ENCODE measurements around the gene PEA15. TPM values are rescaled to one million over a fixed set of nuclear protein-coding genes. Genes with fewer than 3 reads are reported as not detected.

Gene PEA15
- total RNA-seq, 5 donors from 2014 or later (not counting 1 experiment from before 2014, with no cell fraction given), result 12.3 to 27.5 (median 15.9) TPM

GRCh38 chr1:160206036-160206389 lies 829 bp downstream of the PEA15 start:
- peaks cover 41 to 43% (median 41%) of the 10 kb centered on the region in 3 donors for H3K4me1 Mint-ChIP-seq

DNA sequence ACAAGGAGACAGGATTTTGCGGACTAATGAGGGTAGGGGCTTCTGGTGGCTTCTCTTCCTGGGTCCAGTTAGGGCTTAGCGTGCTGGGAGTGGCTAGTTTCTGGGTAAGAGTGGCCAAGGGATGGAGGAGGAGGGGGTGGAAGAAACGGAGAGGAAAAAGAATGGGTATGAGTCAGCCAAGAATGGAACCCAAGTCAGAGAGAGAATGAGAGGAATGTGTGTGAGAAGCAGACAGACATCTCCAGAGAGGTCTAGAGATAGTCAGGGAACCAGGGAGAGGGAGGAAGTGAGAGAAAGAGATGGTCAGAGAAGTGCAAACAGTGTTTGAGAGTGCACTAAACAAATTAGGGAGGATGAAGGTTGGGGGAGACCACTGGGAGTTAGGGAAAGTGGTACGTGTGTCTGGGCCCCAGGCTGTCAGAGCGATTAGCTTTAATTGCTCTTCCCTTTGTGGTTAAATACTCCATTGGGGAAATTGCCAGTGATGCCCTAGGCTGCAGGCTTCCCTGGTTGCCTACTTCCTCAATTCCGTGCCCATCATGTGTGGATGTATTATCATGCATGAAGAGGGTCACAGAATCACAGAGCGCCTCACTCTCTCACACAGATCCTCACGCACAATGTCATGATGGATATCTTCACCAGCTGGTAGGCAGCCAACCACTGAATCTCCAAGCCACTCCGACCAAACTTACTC lies 1.4 kb downstream of the PEA15 start:
- Histone ChIP-seq H3K27ac (ENCODE audit: low read length) (peak overlapping the region; percentile 81), H3K36me3 (ENCODE audit: control insufficient read depth in 2 of 2, extremely low read depth in 1 of 2, insufficient read depth in 1 of 2, low read length in 1 of 2) (peaks cover 7 to 8% of the 10 kb centered on the region in 2 donors), H3K27me3 (replicated peaks in 1 of 2; ENCODE audit: control insufficient read depth in 2 of 2, extremely low read depth in 1 of 2, insufficient read depth in 2 of 2, low read length in 1 of 2) (no peaks in the 10 kb centered on the region), H3K4me1 (ENCODE audit: control insufficient read depth in 1 of 2, extremely low read depth in 1 of 2, insufficient read depth in 2 of 2, low read length in 2 of 2) (peaks cover 2 to 25% of the 10 kb centered on the region in 2 experiments), H3K4me3 (ENCODE audit: control insufficient read depth in 1 of 2, extremely low read depth in 1 of 2, low read length in 1 of 2) (no peak overlapping the region), H3K9me3 (no peaks in the 10 kb centered on the region)
- Mint-ChIP-seq H3K36me3 (no peaks in the 10 kb centered on the region), H3K9me3 (no peaks in the 10 kb centered on the region), H3K4me1 (peaks cover 41 to 43% (median 41%) of the 10 kb centered on the region in 3 donors), H3K4me3 (peak overlapping the region; percentile 82 to 86 (median 85)), H3K27me3 (no peaks in the 10 kb centered on the region), H3K27ac (peak overlapping the region; percentile 87 to 92)
- DNase-seq, result no peak
- CTCF ChIA-PET, result interaction anchor here in 1 of 2 donors (0.7 kb wide), 1 partner anchor 1679 kb away, joined by 3 read pairs; no protein-coding TSS in a partner anchor
- POLR2A ChIA-PET, result interaction anchor here (0.6 to 0.7 kb wide), 3 partner anchors 54 to 282 kb away, joined by 3 to 4 read pairs (median 4); no protein-coding TSS in a partner anchor
- WGBS (ENCODE audit: insufficient coverage), result 68% methylated on average over 3 of the region's 9 CpGs
- ATAC-seq (replicated peaks in 1 of 4), result no peak

More at GRCh38 chr1:160206036-160206389, 829 bp downstream of the PEA15 start:
- ChIA-PET POLR2A (interaction anchor here (0.6 to 0.7 kb wide), 3 partner anchors 54 to 282 kb away, joined by 3 to 4 read pairs (median 4); no protein-coding TSS in a partner anchor), CTCF (interaction anchor here in 1 of 2 donors (0.7 kb wide), 1 partner anchor 1679 kb away, joined by 3 read pairs; no protein-coding TSS in a partner anchor)
- Mint-ChIP-seq H3K27ac (peak overlapping the region; percentile 87 to 92), H3K9me3 (no peaks in the 10 kb centered on the region), H3K36me3 (no peaks in the 10 kb centered on the region), H3K27me3 (no peaks in the 10 kb centered on the region), H3K4me3 (peak overlapping the region; percentile 82 to 86 (median 85))
- peak overlapping the region; percentile 81 for H3K27ac ChIP-seq (ENCODE audit: low read length)
- no peaks in the 10 kb centered on the region for H3K27me3 ChIP-seq (replicated peaks in 1 of 2; ENCODE audit: control insufficient read depth in 2 of 2, extremely low read depth in 1 of 2, insufficient read depth in 2 of 2, low read length in 1 of 2)
- peak overlapping the region; percentile 90 to 98 for H3K4me3 ChIP-seq (ENCODE audit: control insufficient read depth in 1 of 2, extremely low read depth in 1 of 2, low read length in 1 of 2)
- H3K9me3 ChIP-seq, result no peaks in the 10 kb centered on the region
- DNase-seq, result peak in 30 of 35 experiments; percentile 8 to 68 (median 28)
- peaks cover 2 to 3% of the 10 kb centered on the region in 2 donors for H3K36me3 ChIP-seq (ENCODE audit: control insufficient read depth in 2 of 2, extremely low read depth in 1 of 2, insufficient read depth in 1 of 2, low read length in 1 of 2)
- peaks cover 2 to 25% of the 10 kb centered on the region in 2 experiments for H3K4me1 ChIP-seq (ENCODE audit: control insufficient read depth in 1 of 2, extremely low read depth in 1 of 2, insufficient read depth in 2 of 2, low read length in 2 of 2)
- 20% methylated on average over 7 of the region's 9 CpGs for WGBS (ENCODE audit: insufficient coverage)
- ATAC-seq (replicated peaks in 1 of 4), result peak; percentile 50 to 64 (median 60)

DNA sequence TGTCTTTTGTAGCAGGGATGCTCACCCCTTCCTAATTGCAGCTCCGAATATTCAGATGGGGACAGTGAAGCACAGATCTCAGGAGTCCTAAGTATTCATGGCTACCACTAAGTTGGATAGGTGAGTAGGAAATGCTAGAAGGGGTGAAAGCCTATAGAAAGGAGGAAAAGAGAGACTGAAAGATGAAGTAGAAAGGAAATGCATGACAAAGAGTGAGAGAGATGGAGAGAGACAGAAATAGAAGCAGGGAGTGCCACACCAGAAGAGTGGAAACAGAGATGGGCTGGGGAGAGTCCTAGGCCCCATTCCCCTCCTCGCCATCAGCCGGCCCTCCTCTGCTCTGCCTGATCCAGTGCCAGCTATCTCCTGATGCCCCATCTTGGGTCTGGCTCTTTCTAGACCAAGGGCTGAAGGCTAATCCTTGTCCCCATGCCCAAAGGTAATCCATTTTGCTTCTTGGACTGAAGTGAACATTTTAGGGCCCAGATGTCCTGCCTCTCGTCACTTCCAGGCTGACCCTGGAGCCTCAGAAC lies 2.0 kb downstream of the PEA15 start:
- H3K36me3 ChIP-seq (ENCODE audit: control insufficient read depth in 2 of 2, extremely low read depth in 1 of 2, insufficient read depth in 1 of 2, low read length in 1 of 2), result peaks cover 7 to 14% of the 10 kb centered on the region in 2 donors
- Mint-ChIP-seq H3K27me3 (no peaks in the 10 kb centered on the region), H3K9me3 (no peaks in the 10 kb centered on the region), H3K36me3 (peaks cover 2% of the 10 kb centered on the region), H3K4me1 (peaks cover 41 to 43% (median 41%) of the 10 kb centered on the region in 3 donors), H3K27ac (peak overlapping the region; percentile 12 to 87), H3K4me3 (peak overlapping the region; percentile 82 to 86 (median 85))
- H3K4me3 ChIP-seq (ENCODE audit: control insufficient read depth in 1 of 2, extremely low read depth in 1 of 2, low read length in 1 of 2), result no peak overlapping the region
- ATAC-seq (replicated peaks in 1 of 4), result no peak
- no peaks in the 10 kb centered on the region for H3K27me3 ChIP-seq (replicated peaks in 1 of 2; ENCODE audit: control insufficient read depth in 2 of 2, extremely low read depth in 1 of 2, insufficient read depth in 2 of 2, low read length in 1 of 2)
- peaks cover 2 to 25% of the 10 kb centered on the region in 2 experiments for H3K4me1 ChIP-seq (ENCODE audit: control insufficient read depth in 1 of 2, extremely low read depth in 1 of 2, insufficient read depth in 2 of 2, low read length in 2 of 2)
- CTCF ChIA-PET, result interaction anchor here in 1 of 2 donors (0.8 kb wide), 1 partner anchor 45 kb away, joined by 3 read pairs; no protein-coding TSS in a partner anchor
- no peak for DNase-seq
- POLR2A ChIA-PET, result interaction anchor here in 1 of 2 donors (0.5 kb wide), 1 partner anchor 1190 kb away, joined by 4 read pairs; no protein-coding TSS in a partner anchor
- no peaks in the 10 kb centered on the region for H3K9me3 ChIP-seq
- WGBS (ENCODE audit: insufficient coverage), result 100% methylated on average over 2 of the region's 4 CpGs
- H3K27ac ChIP-seq (ENCODE audit: low read length), result no peak overlapping the region

DNA sequence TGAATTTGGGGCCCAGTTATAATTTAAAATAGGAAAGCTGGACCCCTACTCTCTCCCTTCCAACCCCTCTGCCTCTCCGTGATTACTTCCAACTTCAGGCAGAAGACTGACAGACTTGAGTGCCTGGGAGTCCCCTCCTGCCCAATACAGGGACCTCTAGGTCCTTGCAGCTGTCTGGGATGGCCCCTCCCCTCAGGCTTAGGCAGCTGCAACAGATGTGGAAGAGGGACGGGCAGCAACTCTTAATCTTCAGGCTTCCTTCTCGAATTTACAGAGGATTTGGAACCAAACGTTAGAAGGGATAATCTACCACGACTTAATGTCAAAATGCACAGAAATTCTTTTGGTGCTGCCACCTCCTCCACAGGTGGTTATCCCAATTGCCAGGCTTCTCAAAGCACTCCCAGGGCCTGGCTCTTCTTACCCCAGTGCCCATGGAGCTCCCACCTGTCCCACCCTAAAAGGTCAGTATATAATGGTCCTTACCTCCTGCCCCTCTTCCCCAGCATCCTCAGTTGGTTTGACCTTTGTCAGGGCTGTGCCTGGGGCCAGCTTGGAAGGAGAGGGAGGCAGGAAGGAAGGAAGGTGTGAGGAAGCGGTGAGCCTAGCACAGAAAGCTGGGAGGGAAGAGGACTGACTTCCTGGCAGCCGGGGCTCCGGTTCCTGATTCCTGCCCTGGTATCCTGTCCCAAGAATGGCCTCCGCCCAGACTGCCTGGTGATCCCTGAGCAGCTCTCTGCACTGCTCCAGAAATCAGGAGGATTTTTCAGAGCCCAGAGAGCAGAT lies 2.8 kb downstream of the PEA15 start:
- Mint-ChIP-seq H3K27ac (peak overlapping the region; percentile 70 to 87), H3K9me3 (no peaks in the 10 kb centered on the region), H3K27me3 (no peaks in the 10 kb centered on the region), H3K4me1 (peaks cover 41 to 43% (median 41%) of the 10 kb centered on the region in 3 donors), H3K4me3 (no peak overlapping the region), H3K36me3 (peaks cover 6% of the 10 kb centered on the region)
- H3K4me3 ChIP-seq (ENCODE audit: control insufficient read depth in 1 of 2, extremely low read depth in 1 of 2, low read length in 1 of 2), result no peak overlapping the region
- peaks cover 11 to 21% of the 10 kb centered on the region in 2 donors for H3K36me3 ChIP-seq (ENCODE audit: control insufficient read depth in 2 of 2, extremely low read depth in 1 of 2, insufficient read depth in 1 of 2, low read length in 1 of 2)
- ATAC-seq (replicated peaks in 1 of 4) (no peak), DNase-seq (no peak)
- 90% methylated on average over 4 of the region's 9 CpGs for WGBS (ENCODE audit: insufficient coverage)
- H3K4me1 ChIP-seq (ENCODE audit: control insufficient read depth in 1 of 2, extremely low read depth in 1 of 2, insufficient read depth in 2 of 2, low read length in 2 of 2), result peaks cover 2 to 25% of the 10 kb centered on the region in 2 experiments
- CTCF ChIA-PET, result interaction anchor here in 1 of 2 donors (0.8 to 1.1 kb wide), 2 partner anchors 17 to 44 kb away, joined by 3 to 5 read pairs; no protein-coding TSS in a partner anchor
- no peaks in the 10 kb centered on the region for H3K9me3 ChIP-seq
- no peaks in the 10 kb centered on the region for H3K27me3 ChIP-seq (replicated peaks in 1 of 2; ENCODE audit: control insufficient read depth in 2 of 2, extremely low read depth in 1 of 2, insufficient read depth in 2 of 2, low read length in 1 of 2)
- POLR2A ChIA-PET, result interaction anchor here in 1 of 2 donors (0.5 kb wide), 1 partner anchor 1189 kb away, joined by 4 read pairs; no protein-coding TSS in a partner anchor
- no peak overlapping the region for H3K27ac ChIP-seq (ENCODE audit: low read length)

GRCh38 chr1:160208557-160209320 lies 3.6 kb downstream of the PEA15 start:
- ATAC-seq (replicated peaks in 1 of 4), result no peak
- H3K4me1 Mint-ChIP-seq, result peaks cover 41 to 43% (median 41%) of the 10 kb centered on the region in 3 donors

More at GRCh38 chr1:160208557-160209320, 3.6 kb downstream of the PEA15 start:
- Mint-ChIP-seq H3K27ac (peak overlapping the region; percentile 64 to 70), H3K9me3 (no peaks in the 10 kb centered on the region), H3K4me3 (no peak overlapping the region), H3K27me3 (no peaks in the 10 kb centered on the region), H3K36me3 (peaks cover 9% of the 10 kb centered on the region)
- H3K4me1 ChIP-seq (ENCODE audit: control insufficient read depth in 1 of 2, extremely low read depth in 1 of 2, insufficient read depth in 2 of 2, low read length in 2 of 2), result peaks cover 2 to 25% of the 10 kb centered on the region in 2 experiments
- DNase-seq, result no peak
- ChIA-PET CTCF (interaction anchor here (0.7 to 1.1 kb wide), 2 partner anchors 18 to 382 kb away, joined by 4 to 5 read pairs; no protein-coding TSS in a partner anchor), POLR2A (no interaction called here)
- no peaks in the 10 kb centered on the region for H3K9me3 ChIP-seq
- H3K27ac ChIP-seq (ENCODE audit: low read length), result no peak overlapping the region
- H3K4me3 ChIP-seq (ENCODE audit: control insufficient read depth in 1 of 2, extremely low read depth in 1 of 2, low read length in 1 of 2), result no peak overlapping the region
- H3K27me3 ChIP-seq (replicated peaks in 1 of 2; ENCODE audit: control insufficient read depth in 2 of 2, extremely low read depth in 1 of 2, insufficient read depth in 2 of 2, low read length in 1 of 2), result no peaks in the 10 kb centered on the region
- H3K36me3 ChIP-seq (ENCODE audit: control insufficient read depth in 2 of 2, extremely low read depth in 1 of 2, insufficient read depth in 1 of 2, low read length in 1 of 2), result peaks cover 11 to 28% of the 10 kb centered on the region in 2 donors
- 86% methylated on average over 2 of the region's 6 CpGs for whole genome bisulfite sequencing (ENCODE audit: insufficient coverage)
